Ectodermal cell (in vitro differentiated cells): Measurements from ENCODE around the gene SERF2. TPM values are rescaled to one million over a fixed set of nuclear protein-coding genes. Genes with fewer than 3 reads are reported as not detected.
"Not testable (repeated sequence)": the region's sequence is repeated elsewhere in the genome, so short reads cannot be mapped to it uniquely, and the experiment has no call there.

ENCODE experiments used
- H3K27ac ChIP-seq: 2 replicates; pipeline ENCODE4 v1.7.0; 2013; ENCODE audit warnings: mild to moderate bottlenecking, low read depth, low read length; ENCODE audit not compliant: insufficient read depth, poor library complexity, severe bottlenecking
- H3K27me3 ChIP-seq: 2 replicates; pipeline ENCODE4 v1.7.0; 2013; ENCODE audit warnings: mild to moderate bottlenecking, low read length; ENCODE audit not compliant: insufficient read depth, control insufficient read depth, poor library complexity, severe bottlenecking
- H3K36me3 ChIP-seq: one replicate; pipeline ENCODE4 v1.7.0; 2013; ENCODE audit warnings: low read length; ENCODE audit not compliant: control insufficient read depth, insufficient read depth
- H3K4me1 ChIP-seq: one replicate; pipeline ENCODE4 v1.7.0; 2013; ENCODE audit warnings: low read length; ENCODE audit not compliant: control insufficient read depth, insufficient read depth
- H3K4me3 ChIP-seq: 2 replicates; pipeline ENCODE4 v1.7.0; 2013; ENCODE audit warnings: low read depth, low read length, control low read depth; ENCODE audit not compliant: insufficient read depth
- H3K9me3 ChIP-seq: 2 replicates; pipeline ENCODE4 v1.7.0; 2013; ENCODE audit warnings: mild to moderate bottlenecking, low read length, moderate library complexity; ENCODE audit not compliant: control insufficient read depth
- WGBS, 2 experiments: methylation state at CpG; one replicate each; pipeline ENCODE4 v1.1.7; 2013; ENCODE audit warnings: missing lambda C conversion rate in 2 of 2; 5-methylcytosine and 5-hydroxymethylcytosine counted together
- polyA plus RNA-seq, 4 experiments: library from polyadenylated mRNA; stranded (reverse); fragments of 50-300 nt; gene quantifications; one replicate each; pipeline ENCODE4 v1.2.3, GENCODE V29; 2013

The SERF2 gene
- 666 TPM for polyA plus RNA-seq (2013, experiment 1 of 4)
- 569 TPM for polyA plus RNA-seq (2013, experiment 2 of 4)
- 632 TPM for polyA plus RNA-seq (2013, experiment 3 of 4)
- polyA plus RNA-seq (2013, experiment 4 of 4), result 697 TPM

- Histone ChIP-seq H3K36me3 (peaks cover 12% of the 10 kb centered on the region), H3K9me3 (no peaks in the 10 kb centered on the region), H3K4me3 (peak within 1 kb of the TSS; percentile 98), H3K4me1 (peaks cover 10% of the 10 kb centered on the region), H3K27ac (peak within 1 kb of the TSS; percentile 61), H3K27me3 (no peaks in the 10 kb centered on the region)
- 0% methylated on average over 66 of the region's 66 CpGs for WGBS, 2 experiments
Observed at GRCh38 chr15:43791993-43792760, at the start of gene SERF2. Gene SERF2, plus strand, starts transcription at chr15:43792320. Its CDS starts 57 bp downstream, at chr15:43792377.

GRCh38 chr15:43746245-43746902 lies 45.7 kb upstream of the SERF2 start, which contains the start of gene PDIA3:
Gene PDIA3, plus strand, starts transcription at chr15:43746438. Its CDS starts 102 bp downstream, at chr15:43746540.
- H3K4me1 ChIP-seq, H3K9me3 ChIP-seq, H3K27me3 ChIP-seq, H3K36me3 ChIP-seq: not testable (repeated sequence)
- Histone ChIP-seq H3K27ac (peak within 1 kb of the TSS; percentile 76), H3K4me3 (peak within 1 kb of the TSS; percentile 74)
- WGBS, 2 experiments, result 0% methylated on average over 84 of the region's 84 CpGs

DNA sequence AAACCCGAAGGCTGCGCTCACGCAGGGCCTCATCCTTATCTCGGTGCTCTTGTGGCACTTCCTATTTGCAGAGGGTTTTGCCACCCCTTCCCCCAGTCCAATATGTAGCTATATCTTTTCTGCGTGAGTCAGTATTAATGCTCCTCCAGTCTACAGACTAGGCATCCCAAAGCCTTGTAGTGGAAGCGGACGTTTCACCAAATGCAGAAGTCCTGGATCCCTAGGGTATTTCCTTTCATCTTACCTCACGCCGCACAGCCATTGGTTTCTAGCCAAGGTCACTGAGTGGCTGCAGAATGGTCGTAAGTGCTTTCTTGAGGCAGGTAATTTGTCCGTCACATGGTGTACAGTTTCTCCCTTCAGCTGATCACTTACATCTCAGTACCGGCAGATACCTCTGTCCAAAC lies 45.2 kb upstream of the SERF2 start:
- 0 to 1% methylated on average over 11 to 12 of the region's 12 CpGs for WGBS, 2 experiments
- peak overlapping the region; percentile 76 for H3K27ac ChIP-seq
- not testable (repeated sequence) for H3K9me3 ChIP-seq, H3K4me1 ChIP-seq, H3K27me3 ChIP-seq, H3K36me3 ChIP-seq
- H3K4me3 ChIP-seq, result peak overlapping the region; percentile 74

DNA sequence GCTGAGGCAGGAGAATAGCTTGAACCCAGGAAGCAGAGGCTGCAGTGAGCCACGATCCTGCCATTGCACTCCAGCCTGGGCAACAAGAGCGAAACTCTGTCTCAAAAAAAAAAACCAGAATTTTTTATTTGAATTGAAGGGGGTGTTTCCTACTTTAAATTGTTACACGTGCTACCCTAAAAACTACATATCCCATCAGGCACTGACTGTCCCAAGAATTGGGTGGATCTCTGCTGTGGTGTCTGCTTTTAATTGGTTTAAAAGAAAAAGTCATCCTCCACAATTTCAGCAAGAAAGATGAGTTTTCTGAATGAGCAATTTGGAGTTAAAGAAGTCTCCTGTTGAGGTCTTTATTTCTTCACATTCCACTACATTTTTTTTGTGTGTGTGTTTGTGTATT lies 43.7 kb upstream of the SERF2 start:
- Histone ChIP-seq H3K27ac (no peak overlapping the region), H3K27me3 (no peaks in the 10 kb centered on the region), H3K36me3 (peaks cover under 1% of the 10 kb centered on the region), H3K9me3 (no peaks in the 10 kb centered on the region), H3K4me1 (no peaks in the 10 kb centered on the region), H3K4me3 (peak overlapping the region; percentile 74)
- WGBS, 2 experiments, result 88 to 89% methylated on average over 2 to 3 of the region's 3 CpGs

- no peak overlapping the region for H3K4me3 ChIP-seq
- no peaks in the 10 kb centered on the region for H3K9me3 ChIP-seq
- no peaks in the 10 kb centered on the region for H3K27me3 ChIP-seq
- no peaks in the 10 kb centered on the region for H3K4me1 ChIP-seq
- no peak overlapping the region for H3K27ac ChIP-seq
- WGBS, 2 experiments, result 91 to 95% methylated on average over 12 of the region's 12 CpGs
- peaks cover 5% of the 10 kb centered on the region for H3K36me3 ChIP-seq
Observed at GRCh38 chr15:43749690-43750345, 42.3 kb upstream of the SERF2 start.

- Histone ChIP-seq H3K9me3 (no peaks in the 10 kb centered on the region), H3K27ac (no peak overlapping the region), H3K4me1 (no peaks in the 10 kb centered on the region), H3K4me3 (no peak overlapping the region), H3K27me3 (no peaks in the 10 kb centered on the region), H3K36me3 (peaks cover 20% of the 10 kb centered on the region)
- WGBS, 2 experiments, result 92 to 95% methylated on average over 6 of the region's 6 CpGs
Observed at GRCh38 chr15:43751885-43752284, 40.2 kb upstream of the SERF2 start.

- peaks cover 71% of the 10 kb centered on the region for H3K36me3 ChIP-seq
- no peak overlapping the region for H3K27ac ChIP-seq
- 93 to 96% methylated on average over 6 of the region's 6 CpGs for WGBS, 2 experiments
- H3K27me3 ChIP-seq, result no peaks in the 10 kb centered on the region
- H3K9me3 ChIP-seq, result no peaks in the 10 kb centered on the region
- H3K4me3 ChIP-seq, result no peak overlapping the region
- no peaks in the 10 kb centered on the region for H3K4me1 ChIP-seq
Observed at GRCh38 chr15:43762824-43763223, 29.3 kb upstream of the SERF2 start.

DNA sequence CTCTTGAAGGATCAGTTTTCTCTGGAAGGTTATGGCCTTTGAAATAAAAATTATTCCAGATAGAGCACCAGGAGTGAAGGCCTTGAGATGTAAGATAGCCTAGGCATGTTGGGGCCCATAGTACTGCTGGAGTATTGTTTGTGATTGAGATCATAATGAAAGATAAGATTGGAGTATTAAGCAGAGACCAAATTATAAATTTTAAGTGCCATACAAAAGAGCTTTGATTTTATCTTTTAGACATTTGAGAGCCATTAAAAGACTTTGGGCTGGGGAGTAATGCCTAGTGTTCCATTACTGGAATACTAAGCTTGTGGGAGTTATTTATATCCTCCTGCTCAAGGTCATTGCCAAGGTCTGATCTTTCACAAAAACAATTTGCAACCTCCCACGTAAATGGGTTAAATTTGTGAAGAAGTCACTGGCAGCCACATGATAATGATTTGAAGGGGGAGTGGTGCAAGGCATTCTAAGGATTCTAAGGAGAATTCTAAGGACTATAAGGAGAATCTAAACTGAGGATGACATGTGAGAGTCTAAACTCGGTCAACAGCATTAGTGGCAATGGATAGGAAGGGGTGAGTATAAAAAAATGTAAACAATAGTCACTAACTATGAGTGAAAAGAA lies 28.2 kb upstream of the SERF2 start:
- H3K9me3 ChIP-seq, result no peaks in the 10 kb centered on the region
- no peak overlapping the region for H3K27ac ChIP-seq
- no peaks in the 10 kb centered on the region for H3K4me1 ChIP-seq
- H3K4me3 ChIP-seq, result no peak overlapping the region
- 97 to 99% methylated on average over 2 of the region's 2 CpGs for WGBS, 2 experiments
- peaks cover 77% of the 10 kb centered on the region for H3K36me3 ChIP-seq
- no peaks in the 10 kb centered on the region for H3K27me3 ChIP-seq

DNA sequence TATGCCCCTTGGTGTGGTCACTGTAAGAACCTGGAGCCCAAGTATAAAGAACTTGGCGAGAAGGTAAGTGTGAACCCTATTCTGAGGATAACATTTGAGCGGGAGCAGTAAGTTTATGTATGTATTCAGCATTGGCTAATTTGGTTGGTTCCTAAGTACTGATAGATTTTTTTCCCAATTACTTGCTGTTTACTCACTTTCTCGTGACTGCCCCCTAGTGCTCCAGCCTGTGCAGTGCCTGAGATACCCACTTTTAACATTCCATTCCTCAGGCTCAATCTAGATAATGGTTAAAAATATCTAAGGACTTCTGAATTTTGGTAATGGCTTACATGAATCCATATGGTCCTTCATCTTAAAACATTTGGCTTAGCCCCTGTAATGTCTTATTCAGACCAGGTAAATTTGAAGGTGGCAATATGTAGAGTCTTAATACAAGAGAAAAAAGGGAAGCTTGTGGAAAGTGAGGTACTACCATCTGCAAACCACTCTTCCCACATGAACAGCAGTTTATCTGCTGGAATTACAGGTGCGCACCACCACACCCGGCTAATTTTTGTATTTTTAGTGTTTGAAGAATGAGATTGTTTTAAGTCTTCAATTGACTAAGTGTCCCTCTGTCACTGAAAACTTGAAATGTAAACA lies 22.4 kb upstream of the SERF2 start:
- 65 to 74% methylated on average over 3 to 5 of the region's 5 CpGs for WGBS, 2 experiments
- Histone ChIP-seq H3K9me3 (no peaks in the 10 kb centered on the region), H3K4me1 (no peaks in the 10 kb centered on the region), H3K4me3 (no peak overlapping the region), H3K27me3 (no peaks in the 10 kb centered on the region), H3K36me3 (peaks cover 70% of the 10 kb centered on the region), H3K27ac (no peak overlapping the region)
